ENCODE measurements around the gene LINC00305. TPM values are rescaled to one million over a fixed set of nuclear protein-coding genes. Genes with fewer than 3 reads are reported as not detected.

LINC00305 gene
- total RNA-seq (2022; extraction: Qiagen RNA extraction) = not detected in 5 replicates

DNA sequence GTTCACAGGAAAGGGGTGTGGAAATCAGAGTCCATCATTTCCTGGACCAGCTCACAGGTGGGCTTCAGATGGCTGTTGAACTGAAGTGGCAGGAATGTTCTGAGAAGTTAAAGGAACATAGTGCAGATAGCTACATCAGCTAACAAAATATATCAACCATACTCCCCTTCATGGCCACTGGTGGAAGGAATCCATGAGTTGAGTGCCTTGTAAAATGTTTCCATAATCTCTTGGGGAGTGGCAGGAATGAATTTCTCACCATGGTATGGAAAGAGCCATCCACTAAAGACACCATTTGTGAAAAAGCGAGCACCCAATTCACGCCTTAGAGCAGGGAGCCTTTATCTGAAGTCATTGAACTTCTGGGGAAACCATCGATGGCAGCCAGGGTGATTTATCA is at the start of gene LINC00305:
Gene LINC00305 (minus strand): TSS at position 101 of the 400 bp plus-strand sequence.

Other genes starting within 250 kb of the LINC00305 start
- gene SERPINB10, start 241.1 kb downstream of the LINC00305 start, total RNA-seq (2022; extraction: Qiagen RNA extraction) = not detected in 5 replicates
- 0.15 to 0.16 TPM (median 0.15 TPM) in 3 of 5 replicates, not detected in the others for gene HMSD, start 199.8 kb downstream of the LINC00305 start, total RNA-seq (2022; extraction: Qiagen RNA extraction)
- 8.6 to 12.5 TPM (median 10.1 TPM) in 5 replicates for gene SERPINB8, start 179.0 kb downstream of the LINC00305 start, total RNA-seq (2022; extraction: Qiagen RNA extraction)

All from A549 treated with CORT108297 at 1 μM for 4 hours (cell line).